Iris pigment epithelial cell (primary cell): ENCODE results near the gene LCE5A.
"Not testable (repeated sequence)": the region's sequence is repeated elsewhere in the genome, so short reads cannot be mapped to it uniquely, and the experiment has no call there.

ENCODE experiments used
- DNase-seq: peaks from one replicate; pipeline ENCODE4 v3.0.0-alpha.2; 2011; ENCODE audit warnings: low read depth

The LCE5A gene

DNA sequence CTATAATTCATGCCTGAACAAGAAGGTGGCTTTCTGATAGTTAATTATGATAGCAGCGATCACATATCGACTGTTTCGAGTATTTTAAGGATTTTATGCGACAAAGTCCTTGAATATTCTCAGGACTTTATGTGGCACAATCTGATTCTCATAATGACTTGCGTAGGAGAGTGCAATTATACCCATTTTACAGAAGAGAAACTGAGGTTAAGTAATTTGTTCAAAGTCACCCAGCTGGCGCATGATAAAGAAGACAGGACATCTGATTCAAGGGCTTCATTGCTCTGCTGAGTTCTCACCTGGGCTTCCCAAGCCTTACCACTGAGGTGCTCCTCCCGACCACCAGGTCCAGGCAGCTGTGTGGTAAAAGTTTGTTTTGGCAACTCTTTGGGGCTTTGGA is 5.5 kb downstream of the LCE5A start:
- no peak for DNase-seq

DNA sequence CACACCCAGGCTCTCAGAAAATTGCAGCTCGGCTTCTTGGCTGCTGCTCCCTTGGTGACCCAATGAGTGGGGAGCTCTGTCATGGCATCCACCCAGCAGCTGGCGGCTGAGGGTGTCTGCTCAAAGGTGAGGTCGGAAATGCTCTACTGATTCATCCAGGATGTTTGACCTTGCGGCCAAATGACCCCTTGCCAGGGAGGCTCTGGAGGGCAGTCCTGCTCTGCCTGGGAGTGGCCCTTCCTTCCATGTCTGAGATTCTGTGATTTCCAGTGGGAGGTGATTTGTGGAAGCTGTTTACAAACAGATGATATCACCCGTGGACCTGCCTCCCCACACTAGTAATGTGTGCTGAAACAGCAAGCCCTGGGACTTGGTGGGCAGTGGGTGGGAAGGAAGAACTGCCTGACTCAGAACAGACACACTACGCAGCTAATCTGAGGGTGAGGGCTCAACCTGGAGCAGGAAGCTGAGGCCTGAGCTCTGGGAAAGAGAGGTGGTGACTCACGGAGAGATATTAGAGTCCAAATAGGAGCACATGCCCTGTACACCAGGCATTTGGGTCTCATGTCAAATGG is 6.7 kb downstream of the LCE5A start:
- no peak for DNase-seq

DNA sequence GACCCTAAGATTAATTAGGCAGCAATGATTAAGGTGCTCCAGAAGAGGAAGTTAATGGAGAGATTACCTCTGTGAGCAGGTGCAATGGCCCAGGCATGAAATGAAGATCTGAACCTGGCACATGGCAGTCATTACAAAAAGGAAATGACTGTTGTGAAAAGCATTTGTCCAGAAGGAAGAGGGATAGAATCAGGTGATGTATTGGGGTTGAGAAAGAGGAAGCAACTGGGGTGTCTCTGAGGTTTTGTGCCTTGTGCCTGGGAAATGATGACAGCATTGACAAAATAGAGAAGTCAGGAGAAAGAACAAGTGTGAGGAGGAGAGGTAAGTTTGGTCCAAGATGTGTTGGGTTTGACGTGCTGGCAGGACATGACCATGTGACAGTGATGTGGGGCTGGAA is 9.2 kb downstream of the LCE5A start:
- no peak for DNase-seq

DNA sequence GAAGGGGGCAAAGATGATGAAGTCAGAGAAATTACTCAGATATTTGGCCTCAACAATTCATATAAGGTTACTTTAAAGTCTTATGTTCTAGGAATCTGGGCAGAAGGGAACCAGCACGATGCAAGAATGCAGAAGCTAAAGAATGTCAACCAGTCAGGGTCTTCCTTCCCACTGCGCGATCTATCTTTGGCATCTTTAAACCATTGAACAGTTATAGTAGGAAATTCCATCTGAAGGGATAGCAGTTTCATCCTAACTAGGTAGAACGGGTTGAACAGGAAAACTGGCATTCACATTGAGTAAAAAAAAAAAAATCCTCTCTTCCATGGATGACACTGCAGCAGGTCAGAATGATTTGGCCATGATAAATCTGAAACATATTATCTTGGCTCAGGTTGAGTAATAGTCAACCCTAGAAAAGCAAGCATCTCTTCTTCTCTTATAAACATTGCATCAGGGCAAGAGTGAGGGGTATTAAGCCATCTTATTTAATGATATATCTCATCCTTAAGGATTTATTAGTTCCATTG is 10.0 kb downstream of the LCE5A start:
- no peak for DNase-seq

DNA sequence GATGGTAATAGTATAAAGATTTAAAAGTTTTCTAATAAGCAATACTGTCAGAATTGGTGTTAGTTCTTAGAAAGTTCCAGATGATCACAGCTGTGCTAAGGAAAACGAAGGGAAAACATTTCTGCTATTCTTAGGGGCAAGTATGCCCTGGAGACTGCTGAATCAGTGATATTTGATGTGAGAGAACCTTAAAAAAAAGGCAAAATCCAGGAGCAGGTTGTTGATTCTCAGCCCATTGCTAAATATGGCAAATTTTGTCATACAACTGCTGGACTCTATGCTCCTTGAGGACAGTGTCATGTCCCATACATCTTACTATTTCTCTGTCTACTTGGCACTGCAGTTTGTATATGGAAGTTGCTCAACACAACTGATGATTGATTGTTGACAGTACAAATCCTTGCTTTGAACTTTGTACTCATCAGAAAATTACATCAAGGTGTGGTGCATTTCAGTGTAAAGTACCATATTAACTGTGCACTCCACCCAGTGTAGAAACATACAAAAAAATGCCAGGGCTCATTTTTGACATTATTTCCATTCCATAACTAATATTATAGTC is 14.6 kb downstream of the LCE5A start:
- no peak for DNase-seq

DNA sequence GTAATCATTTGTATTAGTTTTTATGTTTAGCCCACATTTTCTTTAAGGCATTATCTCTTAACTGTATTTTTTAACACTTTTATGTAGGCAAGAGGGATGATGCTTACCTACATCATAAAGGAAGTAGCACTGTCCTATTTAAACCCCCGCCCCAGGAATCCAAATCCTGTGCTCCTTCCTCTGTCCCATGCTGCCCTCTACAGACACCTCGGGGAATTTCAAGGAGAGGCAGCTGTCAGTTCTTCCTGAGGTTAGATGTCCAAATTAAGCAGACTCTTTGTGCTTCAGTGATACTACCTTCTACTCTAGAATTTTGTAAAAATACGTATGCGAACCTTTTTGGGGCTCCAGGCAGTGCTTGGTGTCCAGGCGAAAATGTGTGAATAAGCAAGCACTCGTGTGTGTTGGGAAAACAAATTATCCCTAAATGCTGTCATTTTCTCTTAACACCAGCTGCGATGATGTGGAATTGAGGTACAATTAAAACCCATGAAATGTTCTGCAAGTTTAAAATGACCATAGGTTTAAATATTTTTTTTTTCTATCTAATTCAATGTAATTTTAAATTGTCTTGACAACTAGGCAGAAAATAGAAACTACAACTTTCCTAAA is 22.8 kb downstream of the LCE5A start:
- peak; percentile 12 for DNase-seq

DNA sequence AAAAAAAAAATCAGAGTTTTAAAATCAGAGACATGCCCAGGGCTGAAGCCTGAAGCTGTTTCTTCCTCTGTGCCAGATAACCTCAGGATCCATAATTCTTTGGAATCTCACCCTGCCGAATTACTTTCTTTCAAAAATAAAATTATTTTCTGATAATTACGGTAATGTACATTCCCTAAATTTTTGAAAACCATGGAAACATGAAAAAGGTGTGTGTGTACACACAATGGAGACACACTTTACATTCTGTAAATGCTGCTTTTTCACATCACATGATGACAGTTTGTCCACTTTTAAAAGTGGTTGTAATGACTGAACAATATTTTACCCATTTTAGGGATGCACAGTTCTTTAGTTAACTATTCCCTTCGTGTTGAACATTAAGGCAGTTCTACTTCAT is 25.2 kb downstream of the LCE5A start:
- no peak for DNase-seq

DNA sequence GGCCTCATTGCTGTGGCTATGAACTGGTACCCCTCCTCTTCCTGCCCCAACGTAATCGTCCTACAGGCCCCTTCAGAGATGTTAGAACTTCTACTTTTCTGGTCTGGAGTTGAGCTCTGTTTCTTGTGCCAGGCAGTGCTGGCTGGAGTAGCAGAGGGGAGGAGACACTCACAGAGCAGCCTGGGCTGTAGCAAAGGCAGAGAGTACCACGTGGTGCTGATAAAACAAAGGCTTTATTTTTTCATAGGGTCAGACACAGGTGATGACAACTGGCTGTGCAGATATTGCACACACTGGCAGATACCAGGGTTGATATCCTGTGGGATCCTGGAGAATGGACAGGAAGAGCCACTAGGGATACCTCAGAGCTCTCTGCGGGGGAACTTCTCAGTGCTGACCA is 26.9 kb downstream of the LCE5A start:
- no peak for DNase-seq

DNA sequence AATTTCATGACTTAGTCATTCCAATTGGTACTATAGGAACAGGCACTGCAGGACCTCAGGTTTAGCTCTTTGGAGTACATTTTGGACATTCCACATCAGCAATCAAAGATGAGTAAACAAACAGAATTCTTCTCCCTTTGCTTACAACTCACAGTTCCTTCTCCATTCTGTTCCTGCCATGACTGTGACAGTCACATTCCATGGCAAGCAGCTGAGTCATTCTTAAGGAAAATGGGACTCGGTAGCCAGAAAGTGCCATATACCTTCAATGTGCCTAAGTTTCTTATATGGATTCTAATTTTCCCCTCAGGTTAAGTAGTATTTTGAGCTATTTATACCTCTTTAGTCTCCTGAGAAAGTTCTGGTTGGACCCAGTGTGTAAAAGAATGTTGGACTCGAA is 29.3 kb downstream of the LCE5A start:
- DNase-seq, result no peak

DNA sequence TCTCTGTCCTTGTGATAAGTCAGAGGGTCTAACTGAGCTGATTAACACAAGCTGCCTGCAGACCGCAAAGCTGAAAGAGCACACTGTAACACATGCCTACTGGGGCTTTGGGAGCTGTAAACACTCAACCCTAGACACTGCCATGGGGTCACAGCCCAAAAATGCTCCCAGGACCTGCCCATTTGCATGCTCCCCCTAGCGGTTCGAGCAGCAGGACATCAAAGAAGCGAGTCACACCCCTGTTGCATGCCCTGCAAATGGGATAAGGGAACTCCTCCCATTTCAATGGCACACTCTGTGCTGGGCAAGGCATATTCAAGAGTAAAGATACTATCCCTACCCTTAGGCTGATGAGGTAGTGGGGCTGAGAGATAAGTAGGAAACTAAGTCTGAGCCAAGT is 33.2 kb downstream of the LCE5A start:
- DNase-seq, result no peak

DNA sequence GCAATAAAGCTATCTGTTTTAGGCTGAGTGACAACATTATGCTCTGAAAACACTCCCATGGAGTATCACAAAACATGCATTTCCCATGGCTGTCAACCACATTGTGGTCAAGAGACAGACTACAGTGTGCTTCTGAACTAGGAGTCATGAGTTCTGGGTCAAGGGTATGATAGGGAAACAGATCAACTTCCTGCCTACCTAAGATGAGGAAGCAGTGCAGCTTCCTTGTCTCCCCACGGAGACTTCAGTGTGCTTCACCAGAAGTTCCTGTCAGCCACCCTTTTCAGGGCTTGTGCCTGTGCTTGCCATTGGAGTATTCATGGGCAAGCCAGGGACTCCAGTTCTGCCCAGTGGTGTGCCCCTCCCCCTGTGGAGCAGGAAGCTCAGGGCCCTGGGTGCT is 36.1 kb downstream of the LCE5A start:
- no peak for DNase-seq

DNA sequence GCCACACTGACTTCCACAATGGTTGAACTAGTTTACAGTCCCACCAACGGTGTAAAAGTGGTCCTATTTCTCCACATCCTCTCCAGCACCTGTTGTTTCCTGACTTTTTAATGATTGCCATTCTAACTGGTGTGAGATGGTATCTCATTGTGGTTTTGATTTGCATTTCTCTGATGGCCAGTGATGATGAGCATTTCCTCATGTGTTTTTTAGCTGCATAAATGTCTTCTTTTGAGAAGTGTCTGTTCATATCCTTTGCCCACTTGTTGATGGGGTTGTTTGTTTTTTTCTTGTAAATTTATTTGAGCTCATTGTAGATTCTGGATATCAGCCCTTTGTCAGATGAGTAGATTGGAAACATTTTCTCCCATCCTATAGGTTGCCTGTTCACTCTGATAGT is 37.8 kb downstream of the LCE5A start:
- not testable (repeated sequence) for DNase-seq
